GM18499 (cell line): ENCODE measurements around the gene PLCB1.
A peak's percentile ranks its signal among the peaks of the same experiment; 100 is the strongest.
"Not testable (repeated sequence)": the region's sequence is repeated elsewhere in the genome, so short reads cannot be mapped to it uniquely, and the experiment has no call there.

Experiments used
- ATAC-seq: cut with Tn5 transposase; IDR thresholded peaks from one replicate; pipeline ENCODE4 v1.9.1; 2021; ENCODE audit warnings: moderate number of reproducible peaks; ENCODE audit not compliant: insufficient read depth, unreplicated experiment

The PLCB1 gene

GRCh38 chr20:8834851-8835250, 702.8 kb downstream of the PLCB1 start:
- no peak for ATAC-seq

GRCh38 chr20:8837396-8837795, 705.3 kb downstream of the PLCB1 start:
- no peak for ATAC-seq

GRCh38 chr20:8842525-8842924, 710.5 kb downstream of the PLCB1 start:
- no peak for ATAC-seq

- no peak for ATAC-seq
Observed at GRCh38 chr20:8844179-8844578, 712.1 kb downstream of the PLCB1 start.

- ATAC-seq = no peak
Observed at GRCh38 chr20:8849990-8850389, 717.9 kb downstream of the PLCB1 start.

- no peak for ATAC-seq
Observed at GRCh38 chr20:8851446-8851845, 719.4 kb downstream of the PLCB1 start.

GRCh38 chr20:8851919-8852318, 719.9 kb downstream of the PLCB1 start:
- ATAC-seq = not testable (repeated sequence)

- ATAC-seq = not testable (repeated sequence)
Observed at GRCh38 chr20:8853211-8853610, 721.1 kb downstream of the PLCB1 start.

- peak; percentile 77 for ATAC-seq
Observed at GRCh38 chr20:8853805-8854338, 721.8 kb downstream of the PLCB1 start.

GRCh38 chr20:8854571-8854970, 722.5 kb downstream of the PLCB1 start:
- ATAC-seq = no peak

GRCh38 chr20:8855315-8855714, 723.2 kb downstream of the PLCB1 start:
- ATAC-seq = no peak

- ATAC-seq = no peak
Observed at GRCh38 chr20:8856668-8857067, 724.6 kb downstream of the PLCB1 start.

GRCh38 chr20:8858181-8858787, 726.2 kb downstream of the PLCB1 start:
- ATAC-seq = no peak

GRCh38 chr20:8860011-8860495, 728.0 kb downstream of the PLCB1 start:
- ATAC-seq = no peak

GRCh38 chr20:8862092-8862491, 730.0 kb downstream of the PLCB1 start:
- no peak for ATAC-seq

- no peak for ATAC-seq
Observed at GRCh38 chr20:8865636-8866035, 733.6 kb downstream of the PLCB1 start.

- no peak for ATAC-seq
Observed at GRCh38 chr20:8867038-8867740, 735.1 kb downstream of the PLCB1 start.

- no peak for ATAC-seq
Observed at GRCh38 chr20:8870652-8871051, 738.6 kb downstream of the PLCB1 start.

- no peak for ATAC-seq
Observed at GRCh38 chr20:8874437-8874836, 742.4 kb downstream of the PLCB1 start.

- no peak for ATAC-seq
Observed at GRCh38 chr20:8875586-8875985, 743.5 kb downstream of the PLCB1 start.

- ATAC-seq = no peak
Observed at GRCh38 chr20:8876366-8876765, 744.3 kb downstream of the PLCB1 start.

- ATAC-seq = no peak
Observed at GRCh38 chr20:8877294-8877693, 745.2 kb downstream of the PLCB1 start.
